Muscle of arm (tissue), 12 donors: ENCODE data around the gene GIT2. TPM values are rescaled to one million over a fixed set of nuclear protein-coding genes. Genes with fewer than 3 reads are reported as not detected.
"Not testable (repeated sequence)": the region's sequence is repeated elsewhere in the genome, so short reads cannot be mapped to it uniquely, and the experiment has no call there.

Experiments used
- DNase-seq: peaks from one replicate; pipeline ENCODE4 v3.0.0-alpha.2; 2013
- polyA plus RNA-seq, 12 donors: library from polyadenylated mRNA; unstranded; fragments of 120-200 nt; gene quantifications; one replicate each; pipeline ENCODE4 v1.2.1, GENCODE V29; 2013; ENCODE audit not compliant: insufficient read length in 12 of 12

Gene GIT2
- polyA plus RNA-seq, 12 donors, result 17.2 to 74.5 (median 55.2) TPM; not detected in 1

GRCh38 chr12:109950625-109951024 is 45.5 kb downstream of the GIT2 start:
- DNase-seq, result no peak

- DNase-seq, result no peak
These were observed 47.1 kb downstream of the GIT2 start for GRCh38 chr12:109949089-109949488.

- no peak for DNase-seq
These were observed 47.8 kb downstream of the GIT2 start for GRCh38 chr12:109948368-109948767.

DNA sequence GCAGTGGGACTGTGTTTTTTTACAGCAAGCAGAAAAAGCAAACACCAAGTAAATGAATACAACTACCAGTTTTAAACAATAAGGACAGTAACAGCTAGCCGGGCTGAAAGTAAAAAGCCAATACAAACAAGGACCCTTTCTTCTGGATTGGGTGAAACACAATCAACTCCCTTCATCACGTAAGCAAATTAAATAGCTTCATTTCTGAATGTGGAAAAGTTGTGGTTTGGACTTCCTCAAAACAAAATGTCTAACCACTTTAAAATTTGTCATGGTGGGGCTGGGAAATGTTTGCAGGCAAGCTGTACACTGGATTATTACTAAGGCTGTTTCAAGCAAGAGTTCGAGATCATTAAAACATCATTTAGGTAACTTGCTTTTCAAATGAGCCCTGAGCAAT is 48.6 kb downstream of the GIT2 start:
- DNase-seq, result no peak

- DNase-seq, result no peak
These were observed 49.3 kb downstream of the GIT2 start for GRCh38 chr12:109946913-109947312.

DNA sequence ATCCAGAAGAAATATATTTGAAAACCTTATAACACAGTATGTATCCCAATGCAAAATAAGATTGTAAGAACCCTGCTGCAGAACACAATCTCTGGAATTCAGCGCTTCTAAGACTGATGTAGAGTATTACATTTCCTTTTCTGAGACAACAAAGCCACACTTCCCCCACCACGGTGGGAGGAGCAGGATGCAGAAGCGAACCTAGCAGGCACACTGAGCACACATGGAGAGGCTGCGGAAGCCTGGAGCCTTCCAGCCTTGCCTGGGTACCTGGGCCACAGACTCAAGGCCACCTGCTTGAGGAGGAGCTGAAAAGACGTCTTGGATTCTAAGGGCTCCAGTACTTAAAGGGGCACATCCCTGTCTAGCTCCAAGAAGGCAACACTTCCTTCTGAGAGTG is 49.7 kb downstream of the GIT2 start:
- DNase-seq, result no peak

- no peak for DNase-seq
These were observed 51.4 kb downstream of the GIT2 start for GRCh38 chr12:109944561-109945359.

DNA sequence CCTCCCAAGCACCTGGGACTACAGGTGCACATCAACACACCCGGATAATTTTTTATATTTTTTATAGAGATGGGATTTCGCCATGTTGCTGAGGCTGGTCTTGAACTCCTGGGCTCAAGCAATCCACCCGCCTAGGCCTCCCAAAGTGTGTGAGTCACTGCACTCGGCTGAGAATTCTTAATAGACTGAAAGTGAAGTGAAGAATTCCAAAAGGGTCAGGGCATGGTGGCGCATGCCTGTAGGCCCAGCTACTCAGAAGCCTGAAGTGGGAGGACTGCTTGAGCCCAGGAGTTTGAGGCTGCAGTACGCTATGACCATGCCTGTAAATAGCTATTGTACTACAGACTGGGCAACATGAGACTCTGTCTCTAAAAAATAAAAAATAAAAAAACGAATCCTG is 52.4 kb downstream of the GIT2 start:
- no peak for DNase-seq

DNA sequence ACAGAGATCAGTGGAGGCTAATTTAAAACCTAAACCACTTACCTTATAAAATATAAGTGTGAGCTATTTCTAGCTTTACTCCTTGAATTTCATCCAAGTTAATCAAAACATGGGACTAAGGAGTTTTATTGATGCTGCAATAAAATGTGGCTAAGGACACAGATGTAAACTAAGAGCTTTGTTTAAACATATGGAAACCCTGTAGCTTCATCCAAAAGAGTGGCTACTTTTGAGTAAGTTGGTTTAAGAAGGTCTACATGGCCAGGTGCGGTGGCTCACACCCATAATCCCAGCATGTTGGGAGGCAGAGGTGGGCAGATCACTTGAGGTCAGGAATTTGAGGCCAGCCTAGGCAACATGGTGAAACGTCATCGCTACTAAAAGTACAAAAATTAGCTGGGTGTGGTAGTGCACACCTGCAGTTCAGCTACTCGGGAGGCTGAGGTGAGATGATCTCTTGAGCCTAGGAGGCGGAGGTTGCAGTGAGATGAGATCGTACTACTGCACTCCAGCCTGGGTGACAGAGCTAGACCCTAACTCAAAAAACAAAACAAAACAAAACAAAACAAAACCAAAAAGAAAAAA is 55.7 kb downstream of the GIT2 start:
- no peak for DNase-seq

DNA sequence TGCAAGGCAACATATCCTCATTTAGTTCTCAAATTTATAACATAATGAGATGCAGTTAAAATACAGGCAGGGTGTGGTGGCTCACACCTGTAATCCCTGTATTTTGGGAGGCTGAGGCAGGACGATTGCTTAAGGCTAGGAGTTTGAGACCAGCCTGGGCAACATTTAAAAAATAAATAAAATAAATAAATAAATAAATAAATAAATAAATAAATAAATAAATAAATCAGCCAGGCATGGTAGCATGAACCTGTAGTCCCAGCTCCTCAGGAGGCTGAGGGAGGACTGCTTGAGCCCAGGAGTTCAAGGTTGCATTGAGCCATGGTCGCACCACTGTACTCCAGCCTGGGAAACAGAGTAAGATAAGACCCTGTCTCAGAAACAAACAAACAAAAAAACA is 56.7 kb downstream of the GIT2 start:
- no peak for DNase-seq

- DNase-seq, result no peak
These were observed 57.2 kb downstream of the GIT2 start for GRCh38 chr12:109938947-109939346.

DNA sequence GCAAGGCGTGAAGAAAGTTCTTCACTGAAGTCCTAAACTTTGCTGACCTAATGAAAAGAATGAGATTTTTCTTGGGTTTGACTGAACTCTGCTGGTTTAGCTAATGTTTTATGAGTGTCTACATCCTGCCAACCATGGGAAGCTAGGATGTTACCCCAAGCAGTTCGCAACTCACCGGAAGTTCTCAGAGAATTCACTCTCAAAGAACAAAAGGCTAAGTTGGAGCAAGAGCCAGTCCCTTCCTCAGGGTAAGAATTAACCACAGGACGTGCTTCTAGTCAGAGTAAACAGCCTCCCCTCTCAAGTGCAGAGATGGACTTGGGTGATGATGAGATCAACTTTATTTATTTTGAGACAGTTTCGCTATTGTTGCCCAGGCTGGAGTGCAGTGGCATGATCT is 58.8 kb downstream of the GIT2 start:
- no peak for DNase-seq

- no peak for DNase-seq
These were observed 62.1 kb downstream of the GIT2 start for GRCh38 chr12:109934026-109934425.

DNA sequence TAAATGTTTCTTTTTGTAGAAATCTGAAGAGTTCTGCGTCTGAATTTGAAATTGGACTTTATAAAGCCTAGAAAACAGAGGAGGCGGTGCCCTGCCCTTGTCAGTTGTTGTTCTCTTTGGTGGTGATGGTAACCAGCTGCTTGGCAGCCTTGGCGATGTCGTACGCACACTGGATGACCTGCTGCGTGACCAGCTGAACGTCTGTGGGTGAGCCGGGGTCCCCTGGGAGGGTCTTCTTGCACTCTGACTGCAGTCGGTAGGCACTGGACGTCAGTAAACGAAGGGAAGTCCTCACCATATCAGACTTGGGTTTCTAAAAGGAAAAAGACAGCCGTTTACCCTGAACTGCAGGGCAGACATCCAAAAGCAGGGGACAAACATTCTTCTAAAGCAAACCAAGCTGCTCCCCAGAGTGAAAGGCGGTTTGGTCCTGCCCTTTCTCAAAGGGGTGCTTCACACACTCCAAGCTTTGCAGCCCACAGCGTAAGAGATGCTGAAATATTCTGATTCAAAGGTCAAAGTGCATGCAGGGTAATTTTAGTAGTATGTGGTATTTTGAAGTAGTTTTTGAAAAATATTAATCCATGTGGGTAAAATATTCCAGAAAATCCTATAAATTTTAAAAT is 63.2 kb downstream of the GIT2 start:
- DNase-seq, result no peak

DNA sequence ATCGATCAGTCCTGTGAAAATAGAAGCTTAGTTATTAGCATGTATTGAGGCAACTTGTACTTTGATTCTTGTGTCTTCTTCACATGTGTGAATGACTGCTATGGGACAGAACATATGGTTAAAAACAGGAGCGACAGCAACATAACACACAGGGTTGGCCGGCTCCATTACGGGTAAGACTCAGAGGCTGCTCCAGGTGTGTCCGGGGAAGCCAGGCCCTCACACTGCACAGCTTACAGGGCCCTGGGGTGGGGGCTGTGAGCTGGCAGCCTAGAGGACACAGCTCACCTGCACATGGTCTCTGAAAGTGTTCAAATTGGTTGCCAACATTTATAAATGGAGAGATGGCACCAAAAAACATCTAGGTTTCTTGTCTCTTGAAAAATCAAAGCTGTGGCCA is 65.0 kb downstream of the GIT2 start:
- no peak for DNase-seq

GRCh38 chr12:109930028-109930800 is 66.0 kb downstream of the GIT2 start:
- DNase-seq, result no peak

DNA sequence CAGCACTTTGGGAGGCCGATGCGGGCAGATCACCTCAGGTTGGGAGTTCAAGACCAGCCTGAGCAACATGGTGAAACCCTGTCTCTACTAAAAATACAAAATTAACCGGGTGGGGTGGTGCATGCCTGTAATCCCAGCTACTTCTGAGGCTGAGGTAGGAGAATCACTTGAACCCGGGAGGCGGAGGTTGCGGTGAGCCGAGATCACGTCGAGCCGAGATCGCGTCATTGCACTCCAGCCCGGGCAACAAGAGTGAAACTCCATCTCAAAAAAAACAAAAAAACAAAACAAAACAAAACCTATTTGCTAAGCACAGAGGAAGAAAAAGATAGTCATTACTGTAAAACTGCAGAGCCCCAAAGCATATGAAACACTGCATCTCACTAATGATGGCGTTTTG is 66.8 kb downstream of the GIT2 start:
- DNase-seq, result not testable (repeated sequence)

- no peak for DNase-seq
These were observed 68.0 kb downstream of the GIT2 start for GRCh38 chr12:109928058-109928656.

- no peak for DNase-seq
These were observed 68.5 kb downstream of the GIT2 start for GRCh38 chr12:109927622-109928021.

- no peak for DNase-seq
These were observed 69.5 kb downstream of the GIT2 start for GRCh38 chr12:109926488-109927210.

DNA sequence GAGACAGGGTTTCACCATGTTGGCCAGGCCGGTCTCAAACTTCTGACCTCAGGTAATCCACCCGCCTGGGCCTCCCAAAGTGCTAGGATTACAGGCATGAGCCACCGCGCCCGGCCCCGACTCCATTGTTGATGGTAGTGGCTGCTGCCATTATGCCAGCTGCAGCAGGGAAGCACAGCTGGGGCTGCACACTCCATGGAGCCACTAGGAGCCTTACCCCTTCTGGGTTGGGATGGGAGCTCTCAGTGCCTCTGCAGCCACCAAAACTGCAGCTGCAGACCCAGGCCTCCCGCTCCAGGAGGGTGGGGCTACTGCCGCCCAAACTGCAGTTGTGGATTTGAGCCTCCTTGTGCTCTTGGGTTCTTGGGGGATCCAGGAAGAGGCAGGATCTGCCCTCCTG is 70.2 kb downstream of the GIT2 start:
- DNase-seq, result no peak
